ENCODE measurements around the gene ANO9.
"Not testable (repeated sequence)": the region's sequence is repeated elsewhere in the genome, so short reads cannot be mapped to it uniquely, and the experiment has no call there.

The ANO9 gene

DNA sequence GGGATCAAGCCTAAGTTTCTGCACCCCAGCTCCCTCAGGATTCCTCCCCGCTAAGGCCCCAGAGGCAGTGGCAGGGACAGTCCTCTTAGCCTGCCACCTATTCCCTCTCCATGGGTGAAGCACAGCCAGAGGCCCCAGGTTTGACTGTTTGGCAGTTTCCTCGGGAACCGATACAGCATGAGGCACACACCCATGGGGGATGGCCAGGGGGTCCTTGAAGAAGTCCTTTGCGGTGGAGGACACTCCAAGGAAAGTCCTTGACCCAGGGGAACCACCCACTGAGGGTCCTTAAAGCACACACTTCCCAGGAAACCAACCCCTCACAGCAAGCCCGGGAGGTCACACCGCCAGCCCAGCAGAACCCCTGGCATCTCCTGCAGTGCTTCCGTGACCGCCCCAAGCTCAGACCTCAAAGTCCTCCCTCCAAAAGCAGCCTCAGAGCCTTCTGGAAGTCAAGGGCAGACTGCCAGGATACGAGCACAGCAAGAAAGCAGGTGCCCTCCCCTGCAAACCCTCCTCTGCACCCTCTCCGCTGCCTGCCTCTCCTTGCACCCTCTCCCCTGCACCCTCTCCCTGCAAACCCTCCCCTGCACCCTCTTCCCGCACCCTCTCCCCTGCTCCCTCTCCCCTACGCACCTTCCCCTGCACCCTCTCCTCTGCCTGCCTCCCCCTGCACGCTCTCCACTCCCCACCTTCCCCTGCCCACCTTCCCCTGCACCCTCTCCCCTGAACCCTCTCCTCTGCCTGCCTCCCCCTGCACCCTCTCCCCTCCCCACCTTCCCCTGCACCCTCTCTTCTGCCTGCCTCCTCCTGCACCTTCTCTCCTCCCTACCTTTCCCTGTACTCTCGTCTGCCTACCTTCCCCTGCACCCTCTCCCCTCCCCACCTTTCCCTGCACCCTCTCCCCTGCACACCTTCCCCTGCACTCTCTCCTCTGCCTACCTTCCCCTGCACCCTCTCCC, 28.4 kb downstream of the ANO9 start:
- peak; percentile 78 to 80 for DNase-seq

DNA sequence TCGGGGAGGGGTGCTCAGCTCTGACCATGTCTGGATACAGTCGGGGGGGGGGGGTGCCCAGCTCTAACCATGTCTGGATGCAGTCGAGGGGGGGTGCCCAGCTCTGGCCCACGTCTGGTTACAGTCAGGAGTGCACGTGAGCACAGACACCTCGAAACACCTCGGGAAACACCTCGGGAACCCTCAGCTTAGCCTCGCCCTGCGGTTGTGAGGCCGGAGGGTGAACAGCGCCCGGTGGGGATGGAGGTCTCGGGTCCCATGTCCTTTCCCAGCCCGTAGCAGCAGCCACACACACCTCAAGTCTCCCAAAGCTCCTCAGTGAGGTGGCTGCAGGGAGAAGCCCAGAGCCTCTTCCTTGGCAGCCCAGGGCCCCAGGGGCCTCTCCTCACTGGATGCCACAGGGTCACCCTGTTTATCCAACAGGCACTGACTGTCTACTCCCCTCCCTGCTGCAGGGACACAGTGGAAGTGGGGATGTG, 29.1 kb downstream of the ANO9 start:
- DNase-seq, result no peak

- not testable (repeated sequence) for DNase-seq
These were observed 30.3 kb downstream of the ANO9 start for GRCh38 chr11:411520-411919.

- DNase-seq, result not testable (repeated sequence)
These were observed 31.1 kb downstream of the ANO9 start for GRCh38 chr11:410711-411110.

DNA sequence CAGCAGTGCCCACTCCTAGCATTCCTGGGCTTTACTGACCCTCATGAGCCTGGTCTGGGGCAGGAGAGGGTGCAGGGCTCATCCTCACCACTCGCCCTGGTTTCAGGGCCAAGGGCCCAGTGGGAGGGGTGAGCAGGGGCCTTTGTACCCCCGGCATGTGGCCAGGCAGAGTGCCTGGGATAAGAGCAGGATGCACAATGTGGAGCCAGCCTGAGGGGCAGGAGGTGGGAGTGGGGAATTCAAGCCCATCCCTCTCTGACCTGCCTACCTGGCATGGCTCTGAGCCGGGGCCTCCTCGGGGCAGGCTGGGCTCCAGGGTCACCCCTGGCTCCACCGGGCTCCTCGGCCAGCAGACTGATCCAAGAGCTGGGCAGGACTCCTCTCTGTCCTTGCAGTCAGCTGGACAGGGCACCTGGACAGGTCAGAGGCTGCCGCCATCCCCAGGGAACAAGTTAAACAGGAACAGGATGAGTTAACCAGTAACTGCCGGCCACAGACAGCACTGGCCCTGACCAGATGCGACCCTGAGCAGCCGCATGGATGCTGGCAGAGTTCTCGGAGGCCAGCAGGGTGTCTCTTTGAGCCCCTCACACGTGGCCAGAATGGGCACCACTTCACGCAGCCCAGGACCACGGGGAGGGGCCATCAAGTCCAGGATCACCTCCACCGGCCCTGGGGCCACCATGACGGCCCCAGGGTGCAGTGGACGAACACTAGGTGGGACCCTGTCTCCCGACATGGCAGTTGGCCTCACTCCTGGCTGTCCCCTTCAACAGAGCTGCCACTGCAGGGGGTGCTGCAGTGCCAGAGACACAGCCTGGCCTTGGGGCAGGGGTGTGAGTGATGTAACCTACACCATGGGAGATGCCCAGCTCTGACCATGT, 32.0 kb downstream of the ANO9 start:
- DNase-seq, result no peak

DNA sequence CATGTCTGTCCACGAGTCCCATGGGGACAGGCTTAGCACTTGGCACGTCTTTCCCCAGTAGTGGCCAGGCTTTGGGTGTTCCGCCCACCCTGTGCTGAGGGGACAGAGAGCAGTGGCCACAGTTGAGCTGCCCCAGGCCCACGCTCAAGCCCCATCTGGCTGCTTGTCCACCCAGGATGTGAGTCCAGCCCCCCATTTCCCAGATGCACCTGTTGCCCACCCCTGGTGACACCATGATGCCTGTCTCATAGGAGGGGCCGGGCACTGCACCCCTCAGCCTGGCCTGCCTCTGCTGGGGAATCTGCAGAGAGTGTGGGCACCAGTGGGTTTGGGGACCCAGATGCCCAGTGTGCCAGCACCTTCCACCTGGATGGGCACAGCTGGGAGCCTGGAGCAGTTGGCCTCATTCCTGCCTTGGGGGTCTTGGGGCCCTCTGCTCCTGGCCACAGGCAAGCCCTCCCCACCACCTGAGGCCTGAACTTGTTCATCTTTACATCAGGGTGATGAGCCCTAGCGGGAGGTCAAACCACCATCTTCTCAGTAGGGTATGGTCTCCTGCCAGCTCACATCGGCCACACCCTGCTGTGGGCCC, 32.7 kb downstream of the ANO9 start:
- no peak for DNase-seq

DNA sequence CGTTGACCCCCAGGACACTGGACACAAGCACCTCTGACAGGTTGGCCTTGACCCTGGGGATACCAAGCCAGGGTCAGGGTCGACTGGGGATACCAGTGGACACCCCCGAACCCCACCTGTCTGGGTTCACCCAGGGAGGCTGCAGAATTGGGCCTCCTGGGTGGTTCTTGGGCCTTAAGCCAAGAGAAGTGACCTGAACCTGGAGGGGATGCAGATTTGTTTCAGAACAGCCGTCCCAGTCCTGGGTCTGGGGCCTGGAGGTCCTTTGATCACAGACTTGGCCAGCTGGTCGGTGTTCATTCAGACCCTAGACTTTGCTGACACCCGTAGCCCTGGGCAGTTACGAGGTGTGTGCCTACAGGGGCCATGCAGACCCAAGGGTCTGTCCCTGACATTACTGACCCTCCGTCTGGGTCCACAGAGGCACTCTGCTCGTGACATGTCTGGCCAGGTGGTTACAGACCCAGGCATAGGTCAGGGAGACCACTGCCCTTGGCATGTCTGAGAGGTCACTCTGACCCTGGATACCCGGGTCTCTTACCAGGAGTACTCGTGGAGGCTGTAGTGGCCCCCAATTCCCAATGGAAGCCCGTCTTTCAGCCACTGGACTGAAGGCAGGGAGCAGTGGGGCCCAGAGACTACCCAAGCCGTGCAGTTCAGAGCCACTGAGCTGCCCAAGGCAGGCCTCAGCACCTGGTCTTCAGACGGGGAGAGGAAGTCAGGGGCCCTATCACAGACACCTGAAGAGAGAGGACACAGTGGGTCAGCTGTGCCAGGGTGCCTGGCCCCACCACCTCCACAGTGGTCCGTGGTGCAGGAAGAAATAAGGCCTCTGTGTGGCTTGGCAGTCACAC, 33.4 kb downstream of the ANO9 start:
- no peak for DNase-seq

DNA sequence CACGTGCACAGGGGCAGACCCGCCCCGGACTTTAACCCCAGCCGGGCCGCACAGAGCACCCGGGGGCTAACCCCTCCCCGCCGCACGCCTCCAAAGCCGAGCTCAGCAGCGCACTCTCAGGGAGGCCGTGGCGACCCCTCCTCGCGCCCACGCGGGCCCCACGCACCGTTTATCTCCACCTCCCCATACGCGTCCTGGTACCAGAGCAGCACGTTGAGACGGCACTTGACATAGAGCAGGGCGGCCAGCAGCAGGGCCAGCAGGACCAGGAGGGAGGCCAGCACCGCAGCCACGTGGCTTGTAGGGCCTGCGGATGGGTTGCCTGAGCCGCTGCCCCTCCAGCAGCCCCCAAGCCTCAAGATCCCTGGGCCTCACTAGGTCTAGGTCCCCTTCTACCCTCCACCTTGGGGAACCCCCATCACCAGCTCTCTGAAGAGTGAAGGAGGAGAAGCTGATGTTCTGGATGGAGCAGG, 34.1 kb downstream of the ANO9 start:
- no peak for DNase-seq

- peak; percentile 91 to 92 for DNase-seq
These were observed 34.8 kb downstream of the ANO9 start for GRCh38 chr11:406796-407650.

DNA sequence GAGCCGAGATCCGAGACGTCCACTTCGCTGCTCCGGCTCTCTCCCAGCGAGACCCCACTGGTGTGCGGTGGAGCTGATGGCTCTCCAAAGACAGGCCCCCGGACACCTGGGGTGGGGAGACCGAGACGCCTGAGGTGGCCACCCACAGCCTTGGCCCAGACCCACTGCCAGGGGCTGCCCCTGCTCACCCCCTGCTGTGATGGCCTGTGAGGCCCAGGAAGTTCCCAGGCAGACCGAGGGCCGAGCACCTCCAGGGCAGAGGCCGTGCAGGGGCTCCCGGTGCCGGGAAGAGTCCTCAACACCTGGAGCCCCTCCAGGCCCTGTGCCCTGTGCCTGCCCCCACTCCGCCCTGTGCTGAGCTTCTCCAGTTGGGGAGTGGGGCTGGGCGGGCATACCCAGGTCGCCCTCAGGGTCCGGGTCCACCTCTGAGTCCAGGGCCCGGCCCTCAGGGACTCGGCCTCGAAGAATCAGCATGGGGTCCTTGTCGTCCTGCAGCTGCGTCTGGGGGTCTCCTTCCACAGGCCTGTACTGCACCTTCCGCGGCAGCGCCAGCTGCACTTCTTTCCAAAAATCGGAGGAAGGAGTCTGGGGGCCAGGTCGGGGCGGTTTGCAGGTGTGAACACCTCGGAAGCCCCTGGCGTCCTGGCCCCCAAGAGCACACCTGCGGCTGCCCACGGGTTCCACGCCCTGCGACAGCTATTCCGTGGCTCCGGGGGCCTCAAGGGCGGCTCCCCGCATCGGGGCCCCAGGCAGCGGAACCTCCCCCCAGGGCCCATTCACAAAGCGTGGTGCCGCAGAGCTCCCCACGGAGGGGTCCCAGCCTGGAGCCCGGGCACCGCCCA, 35.6 kb downstream of the ANO9 start:
- no peak for DNase-seq

GRCh38 chr11:405323-405953, 36.4 kb downstream of the ANO9 start:
- DNase-seq, result no peak

- DNase-seq, result no peak
These were observed 37.1 kb downstream of the ANO9 start for GRCh38 chr11:404551-405264.

- DNase-seq, result no peak
These were observed 37.9 kb downstream of the ANO9 start for GRCh38 chr11:403761-404431.

DNA sequence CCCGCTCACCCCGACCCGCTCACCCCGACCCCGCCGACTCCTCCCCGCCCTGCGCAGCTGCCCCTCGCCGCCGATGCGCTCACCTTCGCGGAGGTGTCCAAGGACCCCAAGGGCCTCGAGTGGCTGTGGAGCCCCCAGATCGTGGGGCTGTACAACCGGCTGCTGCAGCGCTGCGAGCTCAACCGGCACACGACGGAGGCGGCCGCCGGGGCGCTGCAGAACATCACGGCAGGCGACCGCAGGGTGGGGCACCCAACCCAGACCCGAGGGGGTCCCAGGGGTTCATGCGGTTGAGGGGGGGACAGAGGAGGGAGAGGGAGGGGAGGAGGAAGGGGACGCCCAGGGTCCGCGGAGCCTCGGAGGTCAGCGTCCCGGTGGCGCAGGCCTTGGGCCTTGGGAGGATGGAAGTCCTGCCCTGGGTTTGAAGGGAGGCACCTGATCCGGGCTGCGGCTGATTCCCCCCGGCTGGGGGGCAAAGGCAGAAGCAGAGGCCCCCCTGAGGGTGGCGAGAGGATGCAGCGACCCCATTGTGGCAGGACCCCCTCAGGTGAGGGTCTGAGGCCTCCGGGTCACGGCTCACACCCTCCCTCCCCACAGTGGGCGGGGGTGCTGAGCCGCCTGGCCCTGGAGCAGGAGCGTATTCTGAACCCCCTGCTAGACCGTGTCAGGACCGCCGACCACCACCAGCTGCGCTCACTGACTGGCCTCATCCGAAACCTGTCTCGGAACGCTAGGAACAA, 38.6 kb downstream of the ANO9 start:
- DNase-seq, result no peak

DNA sequence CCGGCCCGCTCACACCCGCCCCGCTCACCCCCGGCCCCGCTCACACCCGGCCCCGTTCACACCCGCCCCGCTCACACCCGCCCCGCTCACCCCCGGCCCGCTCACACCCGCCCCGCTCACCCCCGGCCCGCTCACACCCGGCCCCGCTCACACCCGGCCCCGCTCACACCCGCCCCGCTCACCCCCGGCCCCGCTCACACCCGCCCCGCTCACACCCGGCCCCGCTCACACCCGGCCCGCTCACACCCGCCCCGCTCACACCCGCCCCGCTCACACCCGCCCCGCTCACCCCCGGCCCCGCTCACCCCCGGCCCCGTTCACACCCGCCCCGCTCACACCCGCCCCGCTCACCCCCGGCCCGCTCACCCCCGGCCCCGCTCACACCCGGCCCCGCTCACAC, 40.6 kb downstream of the ANO9 start:
- not testable (repeated sequence) for DNase-seq

DNA sequence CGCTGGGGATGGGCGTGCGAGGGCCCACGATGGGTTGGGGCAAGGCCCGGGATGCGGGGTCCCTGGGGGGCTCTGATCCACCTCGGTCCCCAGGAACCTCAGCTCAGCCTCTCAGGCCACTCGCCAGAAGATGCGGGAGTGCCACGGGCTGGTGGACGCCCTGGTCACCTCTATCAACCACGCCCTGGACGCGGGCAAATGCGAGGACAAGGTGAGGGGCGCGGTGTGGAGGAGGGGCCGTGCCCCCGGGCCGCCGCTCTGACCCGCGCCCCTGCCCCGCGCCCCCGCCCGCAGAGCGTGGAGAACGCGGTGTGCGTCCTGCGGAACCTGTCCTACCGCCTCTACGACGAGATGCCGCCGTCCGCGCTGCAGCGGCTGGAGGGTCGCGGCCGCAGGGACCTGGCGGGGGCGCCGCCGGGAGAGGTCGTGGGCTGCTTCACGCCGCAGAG, 41.5 kb downstream of the ANO9 start:
- no peak for DNase-seq

GRCh38 chr11:399731-400211, 42.0 kb downstream of the ANO9 start:
- no peak for DNase-seq

All from Kasumi-1 (cell line).